DND-41 (cell line): Measurements from ENCODE around the gene PSMD14.

ENCODE experiments used
- ATAC-seq: fragments of 200-7000 bp; cut with Tn5 transposase; 3 replicates; pipeline ENCODE4 v1.9.1; 2021; ENCODE audit warnings: low read depth; ENCODE audit not compliant: insufficient read depth
- DNase-seq: peaks from one replicate; pipeline ENCODE4 v3.0.0-alpha.2; 2020
- H2AFZ ChIP-seq: 2 replicates; pipeline ENCODE4 v1.6.0; 2012; ENCODE audit warnings: low read depth, low read length
- H3K27ac ChIP-seq: 2 replicates; pipeline ENCODE4 v1.5.1; 2012; ENCODE audit warnings: low read length, inconsistent platforms
- H3K27me3 ChIP-seq: fragments of 200-600 bp; sonication (generic); 2 replicates; pipeline ENCODE4 v1.6.0; 2012; ENCODE audit warnings: low read length, mild to moderate bottlenecking, inconsistent platforms; ENCODE audit not compliant: insufficient read depth, poor library complexity
- H3K36me3 ChIP-seq: 2 replicates; pipeline ENCODE4 v1.5.1; 2012; ENCODE audit warnings: low read length, inconsistent platforms; ENCODE audit not compliant: insufficient read depth
- H3K4me1 ChIP-seq: 2 replicates; pipeline ENCODE4 v1.5.1; 2012; ENCODE audit warnings: mild to moderate bottlenecking, low read length; ENCODE audit not compliant: insufficient read depth
- H3K4me2 ChIP-seq: 2 replicates; pipeline ENCODE4 v1.6.0; 2012; ENCODE audit warnings: mild to moderate bottlenecking, moderate library complexity, low read length, inconsistent platforms; ENCODE audit not compliant: insufficient read depth
- H3K4me3 ChIP-seq, 2 experiments: fragments of 200-600 bp in 1 of 2; shearing (Covaris generic) in 1 of 2; 2 replicates each; pipeline ENCODE4 v1.5.1; 2012 to 2016; ENCODE audit warnings: inconsistent platforms in 2 of 2, low read length in 2 of 2, mild to moderate bottlenecking in 2 of 2, low read depth in 1 of 2, moderate library complexity in 1 of 2
- H3K79me2 ChIP-seq: 2 replicates; pipeline ENCODE4 v1.6.0; 2012; ENCODE audit warnings: low read length, inconsistent platforms; ENCODE audit not compliant: insufficient read depth
- H3K9ac ChIP-seq: 2 replicates; pipeline ENCODE4 v1.6.0; 2012; ENCODE audit warnings: low read depth, mild to moderate bottlenecking, inconsistent platforms, low read length, moderate library complexity
- H3K9me3 ChIP-seq: 2 replicates; pipeline ENCODE4 v1.5.1; 2012; ENCODE audit warnings: low read length, moderate library complexity, mild to moderate bottlenecking, inconsistent platforms; ENCODE audit not compliant: insufficient read depth, severe bottlenecking
- H4K20me1 ChIP-seq: 2 replicates; pipeline ENCODE4 v1.6.0; 2012; ENCODE audit warnings: low read length; ENCODE audit not compliant: insufficient read depth
- EZH2 ChIP-seq: IDR thresholded peaks from 3 replicates; pipeline ENCODE4 v1.6.1; 2012; ENCODE audit warnings: borderline replicate concordance, low read depth, mild to moderate bottlenecking, moderate library complexity, low read length, inconsistent platforms; ENCODE audit not compliant: severe bottlenecking
- TF ChIP-seq, protein P1 (sequence below): IDR thresholded peaks from 2 replicates; pipeline ENCODE4 v1.5.1; 2012; ENCODE audit warnings: borderline replicate concordance, low read length, moderate library complexity, mild to moderate bottlenecking; ENCODE audit not compliant: poor library complexity, severe bottlenecking; ENCODE audit errors: extremely low read depth

The PSMD14 gene

GRCh38 chr2:161343235-161343634, 35.0 kb downstream of the PSMD14 start:
- Histone ChIP-seq H3K4me2 (no peak overlapping the region), H3K4me3 (no peak overlapping the region), H2AFZ (no peak overlapping the region), H3K27me3 (no peaks in the 10 kb centered on the region), H3K79me2 (peaks cover 87% of the 10 kb centered on the region), H3K4me1 (peaks cover 3% of the 10 kb centered on the region), H3K9ac (no peak overlapping the region), H4K20me1 (peaks cover 25% of the 10 kb centered on the region; the same call in 1 of the 2 replicates), H3K27ac (no peak overlapping the region), H3K9me3 (no peaks in the 10 kb centered on the region), H3K36me3 (peaks cover 23% of the 10 kb centered on the region; the same call in 1 of the 2 replicates)
- TF ChIP-seq, protein P1, sequence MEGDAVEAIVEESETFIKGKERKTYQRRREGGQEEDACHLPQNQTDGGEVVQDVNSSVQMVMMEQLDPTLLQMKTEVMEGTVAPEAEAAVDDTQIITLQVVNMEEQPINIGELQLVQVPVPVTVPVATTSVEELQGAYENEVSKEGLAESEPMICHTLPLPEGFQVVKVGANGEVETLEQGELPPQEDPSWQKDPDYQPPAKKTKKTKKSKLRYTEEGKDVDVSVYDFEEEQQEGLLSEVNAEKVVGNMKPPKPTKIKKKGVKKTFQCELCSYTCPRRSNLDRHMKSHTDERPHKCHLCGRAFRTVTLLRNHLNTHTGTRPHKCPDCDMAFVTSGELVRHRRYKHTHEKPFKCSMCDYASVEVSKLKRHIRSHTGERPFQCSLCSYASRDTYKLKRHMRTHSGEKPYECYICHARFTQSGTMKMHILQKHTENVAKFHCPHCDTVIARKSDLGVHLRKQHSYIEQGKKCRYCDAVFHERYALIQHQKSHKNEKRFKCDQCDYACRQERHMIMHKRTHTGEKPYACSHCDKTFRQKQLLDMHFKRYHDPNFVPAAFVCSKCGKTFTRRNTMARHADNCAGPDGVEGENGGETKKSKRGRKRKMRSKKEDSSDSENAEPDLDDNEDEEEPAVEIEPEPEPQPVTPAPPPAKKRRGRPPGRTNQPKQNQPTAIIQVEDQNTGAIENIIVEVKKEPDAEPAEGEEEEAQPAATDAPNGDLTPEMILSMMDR, result no peak
- no peak for TF ChIP-seq EZH2
- no peak for ATAC-seq
- no peak for DNase-seq

DNA sequence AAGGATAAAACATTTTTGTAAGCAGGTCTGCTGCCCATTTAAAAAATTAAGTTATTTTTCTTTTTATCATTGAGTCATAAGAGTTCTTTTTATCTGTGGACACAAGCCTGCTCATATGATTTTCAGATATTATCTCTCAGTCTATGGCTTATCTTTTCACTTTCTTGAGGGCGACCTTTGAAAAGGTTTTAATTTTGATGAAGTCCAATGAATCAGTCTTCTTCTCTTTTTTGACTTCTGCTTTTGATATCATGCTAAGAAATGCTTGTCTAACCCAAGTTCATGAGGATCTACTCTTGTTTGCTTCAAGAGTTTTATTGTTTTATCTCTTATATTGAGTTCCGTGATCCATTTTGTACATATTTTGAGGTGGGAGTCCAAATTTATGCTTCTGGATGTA, 36.5 kb downstream of the PSMD14 start:
- no peak overlapping the region for H3K27ac ChIP-seq
- ATAC-seq, result no peak
- H3K9me3 ChIP-seq, result no peaks in the 10 kb centered on the region
- no peak overlapping the region for H2AFZ ChIP-seq
- H3K4me1 ChIP-seq, result no peaks in the 10 kb centered on the region
- TF ChIP-seq, protein P1, result no peak
- TF ChIP-seq EZH2, result no peak
- H3K9ac ChIP-seq, result no peak overlapping the region
- peaks cover 16% of the 10 kb centered on the region; the same call in 1 of the 2 replicates for H3K36me3 ChIP-seq
- peaks cover 37% of the 10 kb centered on the region; the same call in 1 of the 2 replicates for H4K20me1 ChIP-seq
- H3K79me2 ChIP-seq, result peaks cover 87% of the 10 kb centered on the region
- H3K27me3 ChIP-seq, result no peaks in the 10 kb centered on the region
- H3K4me2 ChIP-seq, result no peak overlapping the region
- DNase-seq, result no peak
- H3K4me3 ChIP-seq, result no peak overlapping the region

DNA sequence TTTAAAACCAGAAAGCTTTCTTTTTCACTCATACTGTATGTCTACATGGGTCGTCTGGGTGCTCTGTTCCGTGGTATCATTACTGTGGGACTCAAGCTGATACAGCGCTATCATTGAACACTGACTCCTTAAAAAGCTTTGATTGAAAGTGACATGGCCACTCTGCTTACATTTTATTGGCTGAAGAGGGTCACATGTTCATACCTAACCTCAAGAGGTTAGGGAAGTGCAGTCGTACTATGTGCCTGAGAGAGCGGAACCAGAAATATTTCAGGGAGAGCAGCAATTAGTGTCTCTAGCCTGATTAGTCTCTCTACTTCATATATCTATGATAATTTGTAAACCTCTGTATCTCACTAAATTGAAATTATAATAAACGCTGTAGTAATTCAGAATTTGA, 43.5 kb downstream of the PSMD14 start:
- DNase-seq (no peak), ATAC-seq (0 out of 3 replicates have a peak, but pooled peaks have one; percentile 22)
- H3K9me3 ChIP-seq, result no peaks in the 10 kb centered on the region

More for the DNA sequence above, 43.5 kb downstream of the PSMD14 start:
- Histone ChIP-seq H3K79me2 (peaks cover 100% of the 10 kb centered on the region), H2AFZ (no peak overlapping the region), H3K4me2 (no peak overlapping the region), H4K20me1 (peaks cover 37% of the 10 kb centered on the region; the same call in 1 of the 2 replicates), H3K27me3 (no peaks in the 10 kb centered on the region), H3K27ac (no peak overlapping the region), H3K9ac (no peak overlapping the region), H3K36me3 (peaks cover 11% of the 10 kb centered on the region; the same call in 1 of the 2 replicates), H3K4me3 (no peak overlapping the region), H3K4me1 (no peaks in the 10 kb centered on the region)
- TF ChIP-seq EZH2, result no peak
- TF ChIP-seq, protein P1, result no peak
